Lower leg skin (tissue), 4 donors: ENCODE data around the gene KCNK4. TPM values are rescaled to one million over a fixed set of nuclear protein-coding genes. Genes with fewer than 3 reads are reported as not detected.

ENCODE experiments used
- DNase-seq, 2 donors: peaks; one replicate each; pipeline ENCODE4 v3.0.0-alpha.2; 2019; ENCODE audit warnings: low spot score in 2 of 2
- H3K4me3 ChIP-seq: fragments of 200-600 bp; sonication (generic); 2 replicates; pipeline ENCODE4 v1.5.1; 2017; ENCODE audit warnings: mild to moderate bottlenecking, low read depth; ENCODE audit not compliant: poor library complexity, severe bottlenecking
- CTCF ChIP-seq, 3 donors: fragments of 450-650 bp; IDR thresholded peaks; one replicate each; pipeline ENCODE4 v1.5.1; 2016; ENCODE audit warnings: antibody characterized with exemption in 3 of 3, mild to moderate bottlenecking in 3 of 3, moderate library complexity in 2 of 3
- POLR2A ChIP-seq, 2 donors: fragments of 450-650 bp; IDR thresholded peaks; one replicate each; pipeline ENCODE4 v1.6.1; 2016 to 2017; ENCODE audit warnings: antibody characterized with exemption in 2 of 2, mild to moderate bottlenecking in 1 of 2, moderate library complexity in 1 of 2
- WGBS, 2 donors: methylation state at CpG; one replicate each; pipeline ENCODE4 v1.1.5; 2018; 5-methylcytosine and 5-hydroxymethylcytosine counted together
- intact Hi-C: fragments of 100-400 bp; cut with DNase I; formaldehyde crosslinking; loops from one replicate; pipeline ENCODE4 v1.15.0; 2023; ENCODE audit warnings: low total_unique reads
- total RNA-seq, 4 donors: library from RNA; depleted of rRNA; stranded (reverse); fragments of >200 nt; gene quantifications; one replicate each; pipeline ENCODE4 v1.1.0, GENCODE V29; 2016

Gene KCNK4
- total RNA-seq, 4 donors from 2014 or later, result not detected

DNA sequence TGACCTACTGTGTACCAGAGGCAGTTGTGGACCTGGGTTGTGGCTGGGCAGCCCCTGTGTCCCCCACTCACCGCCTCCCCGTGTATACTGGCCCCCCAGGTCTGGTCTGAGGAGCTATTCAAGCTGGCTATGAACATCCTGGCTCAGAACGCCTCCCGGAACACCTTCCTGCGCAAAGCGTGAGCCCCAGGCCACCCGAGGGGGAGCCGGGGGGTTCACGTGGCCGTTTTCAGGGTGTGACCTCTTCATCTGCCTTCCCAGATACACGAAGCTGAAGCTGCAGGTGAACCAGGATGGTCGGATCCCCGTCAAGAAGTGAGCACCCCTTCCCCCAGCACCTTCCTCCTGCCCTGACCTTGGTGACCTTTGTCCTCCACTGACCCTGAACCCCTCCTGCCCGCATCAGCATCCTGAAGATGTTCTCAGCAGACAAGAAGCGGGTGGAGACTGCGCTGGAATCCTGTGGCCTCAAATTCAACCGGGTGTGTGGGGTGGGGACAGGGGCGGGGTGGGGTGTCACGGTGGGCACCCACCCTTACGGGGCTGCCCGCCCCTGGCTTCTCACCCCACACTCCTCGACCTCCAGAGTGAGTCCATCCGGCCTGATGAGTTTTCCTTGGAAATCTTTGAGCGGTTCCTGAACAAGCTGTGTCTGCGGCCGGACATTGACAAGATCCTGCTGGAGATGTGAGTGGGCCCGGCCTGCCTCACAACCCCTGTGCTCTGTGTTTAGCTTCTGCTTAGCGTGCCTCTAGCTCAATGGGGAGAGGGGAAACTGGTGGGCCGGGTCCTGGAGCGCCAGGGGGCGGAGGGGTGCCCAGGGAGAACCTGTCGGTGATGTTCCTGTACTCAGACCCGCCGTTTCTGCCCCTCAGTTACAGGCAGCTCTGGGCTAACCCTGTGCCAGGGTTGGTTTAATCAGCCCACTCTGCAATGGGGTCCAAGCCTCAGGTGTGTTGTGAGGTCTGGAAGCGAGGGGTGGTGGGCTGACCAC, 35.7 kb upstream of the KCNK4 start:
- 85 to 90% methylated on average over 34 to 35 of the region's 35 CpGs for WGBS, 2 donors
- TF ChIP-seq CTCF (IDR thresholded peaks at IDR 0.05), result no peak
- no peak for TF ChIP-seq POLR2A (IDR thresholded peaks at IDR 0.05)
- H3K4me3 ChIP-seq, result no peak overlapping the region
- no peak for DNase-seq
- intact Hi-C loops, result no loop called here

DNA sequence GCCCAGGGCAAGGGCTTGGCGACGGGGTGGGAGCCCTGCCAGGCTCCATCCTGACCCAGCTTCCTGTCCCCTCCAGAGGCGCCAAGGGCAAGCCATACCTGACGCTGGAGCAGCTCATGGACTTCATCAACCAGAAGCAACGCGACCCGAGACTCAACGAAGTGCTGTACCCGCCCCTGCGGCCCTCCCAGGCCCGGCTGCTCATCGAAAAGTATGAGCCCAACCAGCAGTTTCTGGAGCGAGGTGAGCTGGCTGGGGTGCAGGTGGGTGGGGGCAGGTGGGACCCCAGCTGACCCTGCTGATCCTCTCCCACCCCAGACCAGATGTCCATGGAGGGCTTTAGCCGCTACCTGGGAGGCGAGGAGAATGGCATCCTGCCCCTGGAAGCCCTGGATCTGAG, 34.8 kb upstream of the KCNK4 start:
- no peak overlapping the region for H3K4me3 ChIP-seq
- WGBS, 2 donors, result 76 to 85% methylated on average over 15 of the region's 15 CpGs
- TF ChIP-seq CTCF (IDR thresholded peaks at IDR 0.05) (no peak), POLR2A (IDR thresholded peaks at IDR 0.05) (no peak)
- DNase-seq, result no peak
- intact Hi-C loops, result no loop called here

DNA sequence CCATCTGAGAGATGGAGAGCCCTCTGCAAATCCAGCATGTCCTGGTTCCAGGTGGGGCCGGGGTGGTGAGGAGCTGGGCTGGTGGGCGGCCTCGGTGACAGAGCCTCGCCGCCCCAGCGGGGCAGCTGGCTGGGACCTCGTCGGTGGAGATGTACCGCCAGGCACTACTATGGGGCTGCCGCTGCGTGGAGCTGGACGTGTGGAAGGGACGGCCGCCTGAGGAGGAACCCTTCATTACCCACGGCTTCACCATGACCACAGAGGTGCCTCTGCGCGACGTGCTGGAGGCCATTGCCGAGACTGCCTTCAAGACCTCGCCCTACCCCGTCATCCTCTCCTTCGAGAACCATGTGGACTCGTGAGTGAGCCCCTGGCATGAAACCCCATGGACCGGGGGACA, 32.7 kb upstream of the KCNK4 start:
- H3K4me3 ChIP-seq, result no peak overlapping the region
- intact Hi-C loops, result no loop called here
- 88 to 91% methylated on average over 24 of the region's 24 CpGs for WGBS, 2 donors
- TF ChIP-seq CTCF (IDR thresholded peaks at IDR 0.05) (no peak), POLR2A (IDR thresholded peaks at IDR 0.05) (no peak)
- no peak for DNase-seq

- 92 to 93% methylated on average over 30 to 32 of the region's 32 CpGs for WGBS, 2 donors
- H3K4me3 ChIP-seq, result no peak overlapping the region
- intact Hi-C loops, result no loop called here
- TF ChIP-seq CTCF (IDR thresholded peaks at IDR 0.05) (no peak), POLR2A (IDR thresholded peaks at IDR 0.05) (no peak)
- DNase-seq, result no peak
These were observed 32.1 kb upstream of the KCNK4 start for GRCh38 chr11:64258946-64259532.

DNA sequence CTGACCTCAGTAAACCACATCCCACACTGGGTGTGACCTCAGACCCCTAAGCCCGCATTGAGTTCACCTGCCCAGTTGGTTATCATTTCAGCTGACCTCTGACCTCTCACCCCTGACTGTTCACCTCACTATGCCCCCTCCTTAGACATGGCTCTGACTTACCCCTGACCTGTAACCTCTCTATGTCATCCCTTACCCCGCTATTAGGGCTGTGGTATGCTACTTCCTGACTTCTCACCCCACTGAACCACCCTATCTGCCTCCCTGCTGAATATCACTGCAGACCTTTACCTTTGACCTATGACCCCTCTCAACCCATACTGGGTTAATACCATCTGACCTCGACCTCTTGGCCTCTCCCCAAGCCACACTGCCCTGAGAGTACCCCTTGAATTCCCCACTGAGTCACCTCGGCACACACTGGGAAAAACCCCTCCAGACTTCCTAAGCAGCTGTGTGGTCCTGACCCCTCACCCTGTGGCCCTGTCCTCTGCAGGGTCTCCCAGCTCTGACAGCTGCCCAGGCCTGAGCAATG, 31.5 kb upstream of the KCNK4 start:
- intact Hi-C loops, result no loop called here
- 78 to 82% methylated on average over 4 of the region's 4 CpGs for WGBS, 2 donors
- TF ChIP-seq POLR2A (IDR thresholded peaks at IDR 0.05) (no peak), CTCF (IDR thresholded peaks at IDR 0.05) (no peak)

More for the DNA sequence above, 31.5 kb upstream of the KCNK4 start:
- no peak overlapping the region for H3K4me3 ChIP-seq
- no peak for DNase-seq
